Bronchial epithelial cell (primary cell): ENCODE results near the gene SH3GL1. TPM values are rescaled to one million over a fixed set of nuclear protein-coding genes. Genes with fewer than 3 reads are reported as not detected.

ENCODE experiments used
- DNase-seq: peaks from one replicate; pipeline ENCODE4 v3.0.0-alpha.2; 2010; ENCODE audit warnings: low read depth
- FAIRE-seq: peaks from 2 replicates; lab custom pipeline; 2011; peaks lifted over from hg19 to GRCh38; lab: Jason Lieb, UNC
- H3K27me3 ChIP-seq: 2 replicates; pipeline ENCODE4 v1.5.1; 2011; ENCODE audit warnings: low read length; ENCODE audit not compliant: control insufficient read depth, insufficient read depth
- H3K36me3 ChIP-seq: 2 replicates; pipeline ENCODE4 v1.5.1; 2011; ENCODE audit warnings: low read length; ENCODE audit not compliant: control insufficient read depth, insufficient read depth
- H3K4me3 ChIP-seq: 2 replicates; pipeline ENCODE4 v1.5.1; 2011; ENCODE audit warnings: mild to moderate bottlenecking, low read depth, low read length, control low read depth
- CTCF ChIP-seq: IDR thresholded peaks from 2 replicates; pipeline ENCODE4 v1.5.1; 2011; ENCODE audit warnings: mild to moderate bottlenecking, moderate library complexity, low read length, control low read depth, inconsistent platforms; ENCODE audit not compliant: insufficient read depth, severe bottlenecking
- total RNA-seq: library from RNA; depleted of rRNA; stranded (reverse); fragments of >200 nt; gene quantifications from 2 replicates; pipeline ENCODE4 v1.2.1, GENCODE V29; 2014

The SH3GL1 gene
- total RNA-seq, 1 donor from 2014 or later: 23.4 TPM

- Histone ChIP-seq H3K27me3 (no peaks in the 10 kb centered on the region), H3K36me3 (peaks cover 10% of the 10 kb centered on the region), H3K4me3 (peak overlapping the region; percentile 3)
- no peak for TF ChIP-seq CTCF
- FAIRE-seq (no peak), DNase-seq (peak; percentile 15)
These were observed 71.9 kb downstream of the SH3GL1 start for GRCh38 chr19:4328243-4328990.

- FAIRE-seq (no peak), DNase-seq (no peak)
- H3K27me3 ChIP-seq: no peaks in the 10 kb centered on the region
- no peak for TF ChIP-seq CTCF
- no peak overlapping the region for H3K4me3 ChIP-seq
- peaks cover 10% of the 10 kb centered on the region for H3K36me3 ChIP-seq
These were observed 72.5 kb downstream of the SH3GL1 start for GRCh38 chr19:4327877-4328242.

GRCh38 chr19:4327252-4327876 is 73.0 kb downstream of the SH3GL1 start:
- Histone ChIP-seq H3K4me3 (no peak overlapping the region), H3K27me3 (no peaks in the 10 kb centered on the region), H3K36me3 (peaks cover 10% of the 10 kb centered on the region)
- FAIRE-seq: no peak
- no peak for TF ChIP-seq CTCF
- no peak for DNase-seq

- Histone ChIP-seq H3K36me3 (peaks cover 10% of the 10 kb centered on the region), H3K4me3 (no peak overlapping the region), H3K27me3 (no peaks in the 10 kb centered on the region)
- no peak for FAIRE-seq
- DNase-seq: no peak
- TF ChIP-seq CTCF: no peak
These were observed 73.5 kb downstream of the SH3GL1 start for GRCh38 chr19:4326837-4327251.

- Histone ChIP-seq H3K27me3 (no peaks in the 10 kb centered on the region), H3K36me3 (peaks cover 10% of the 10 kb centered on the region), H3K4me3 (no peak overlapping the region)
- DNase-seq (no peak), FAIRE-seq (peak; percentile 52)
- TF ChIP-seq CTCF: no peak
These were observed 74.0 kb downstream of the SH3GL1 start for GRCh38 chr19:4326215-4326836.
